WTC11 (cell line): ENCODE measurements around the gene GPD1L. TPM values are rescaled to one million over a fixed set of nuclear protein-coding genes. Genes with fewer than 3 reads are reported as not detected.

ENCODE experiments used
- ATAC-seq: fragments of 200-7000 bp; cut with Tn5 transposase; 2 replicates; pipeline ENCODE4 v1.10.0; 2021; ENCODE audit warnings: mild to moderate bottlenecking, moderate library complexity
- CTCF ChIA-PET: fragments of 300-600 bp; sonication (Branson Sonifier 250); formaldehyde crosslinking; loops from one replicate; lab custom pipeline; 2021; ENCODE audit warnings: antibody characterized with exemption; lab: Charles Lee
- POLR2A ChIA-PET: fragments of 350-600 bp; sonication (Branson Sonifier 250); formaldehyde crosslinking; loops from one replicate; lab custom pipeline; 2021; ENCODE audit warnings: antibody characterized with exemption; lab: Charles Lee
- DNase-seq: peaks from one replicate; pipeline ENCODE4 v3.0.0; 2021; ENCODE audit warnings: low spot score
- H3K27ac Mint-ChIP-seq: 2 replicates; pipeline ENCODE4 v1.8.0; 2021; ENCODE audit warnings: mixed read lengths
- H3K27me3 Mint-ChIP-seq: 2 replicates; pipeline ENCODE4 v1.8.0; 2021; ENCODE audit warnings: low read depth, mild to moderate bottlenecking, moderate library complexity, mixed read lengths
- H3K36me3 Mint-ChIP-seq: 2 replicates; pipeline ENCODE4 v1.8.0; 2021; ENCODE audit warnings: mixed read lengths
- H3K4me1 Mint-ChIP-seq: 2 replicates; pipeline ENCODE4 v1.8.0; 2022; ENCODE audit warnings: mixed read lengths
- H3K4me3 Mint-ChIP-seq: 2 replicates; pipeline ENCODE4 v1.8.0; 2021; ENCODE audit warnings: mild to moderate bottlenecking, moderate library complexity, mixed read lengths
- H3K9me3 Mint-ChIP-seq: 2 replicates; pipeline ENCODE4 v1.8.0; 2021; ENCODE audit warnings: mixed read lengths
- CREB1 ChIP-seq: sonication (generic); formaldehyde crosslinking; IDR thresholded peaks from 2 replicates; pipeline ENCODE4 v1.8.0; 2023; ENCODE audit warnings: mild to moderate bottlenecking, missing genetic modification reagents
- CREM ChIP-seq: sonication (generic); formaldehyde crosslinking; IDR thresholded peaks from 2 replicates; pipeline ENCODE4 v1.8.1; 2022; ENCODE audit warnings: mild to moderate bottlenecking, missing genetic modification reagents, moderate library complexity
- GTF2I ChIP-seq: fragments of 250-450 bp; sonication (Bioruptor Pico); conservative IDR thresholded peaks from 2 replicates; pipeline ENCODE4 v1.4.0; 2021; ENCODE audit warnings: mild to moderate bottlenecking
- JUN ChIP-seq: sonication (generic); formaldehyde crosslinking; IDR thresholded peaks from 2 replicates; pipeline ENCODE4 v1.8.0; 2023; ENCODE audit warnings: mild to moderate bottlenecking, missing genetic modification reagents
- MYBL2 ChIP-seq: sonication (generic); formaldehyde crosslinking; IDR thresholded peaks from 2 replicates; pipeline ENCODE4 v1.8.1; 2023; ENCODE audit warnings: mild to moderate bottlenecking, moderate library complexity, missing genetic modification reagents
- NR3C1 ChIP-seq: sonication (generic); formaldehyde crosslinking; conservative IDR thresholded peaks from 2 replicates; pipeline ENCODE4 v1.8.1; 2023; ENCODE audit warnings: low read depth, mild to moderate bottlenecking, missing genetic modification reagents
- PRRX2 ChIP-seq: fragments of 250-450 bp; sonication (Bioruptor Pico); IDR thresholded peaks from 2 replicates; pipeline ENCODE4 v1.8.0; 2021; ENCODE audit warnings: mild to moderate bottlenecking
- RORB ChIP-seq: fragments of 250-450 bp; sonication (Bioruptor Pico); IDR thresholded peaks from 2 replicates; pipeline ENCODE4 v1.9.0; 2021; ENCODE audit warnings: mild to moderate bottlenecking
- SMAD4 ChIP-seq: sonication (generic); formaldehyde crosslinking; IDR thresholded peaks from 2 replicates; pipeline ENCODE4 v1.8.0; 2022; ENCODE audit warnings: mild to moderate bottlenecking, missing genetic modification reagents
- TEAD1 ChIP-seq: sonication (generic); formaldehyde crosslinking; IDR thresholded peaks from 2 replicates; pipeline ENCODE4 v1.8.0; 2022; ENCODE audit warnings: mild to moderate bottlenecking, missing genetic modification reagents
- total RNA-seq: library from RNA; stranded (reverse); gene quantifications from 3 replicates; pipeline ENCODE4 v1.2.3, GENCODE V29; 2021
- TF ChIP-seq, protein P1 (sequence below): sonication (generic); formaldehyde crosslinking; IDR thresholded peaks from 2 replicates; pipeline ENCODE4 v1.8.0; 2023; ENCODE audit warnings: missing genetic modification reagents, mild to moderate bottlenecking, borderline replicate concordance
- TF ChIP-seq, protein P2 (sequence below): sonication (generic); formaldehyde crosslinking; IDR thresholded peaks from 2 replicates; pipeline ENCODE4 v1.8.1; 2022; ENCODE audit warnings: mild to moderate bottlenecking, moderate library complexity, missing genetic modification reagents
- TF ChIP-seq, protein P3 (sequence below): sonication (generic); formaldehyde crosslinking; IDR thresholded peaks from 2 replicates; pipeline ENCODE4 v1.8.1; 2022; ENCODE audit warnings: low read depth, missing genetic modification reagents, borderline replicate concordance
- TF ChIP-seq, protein P4 (sequence below): sonication (generic); formaldehyde crosslinking; IDR thresholded peaks from 2 replicates; pipeline ENCODE4 v1.8.1; 2022; ENCODE audit warnings: low read depth, mild to moderate bottlenecking, moderate library complexity, missing genetic modification reagents, borderline replicate concordance
- TF ChIP-seq, protein P5 (sequence below): sonication (generic); formaldehyde crosslinking; IDR thresholded peaks from 2 replicates; pipeline ENCODE4 v1.8.0; 2022; ENCODE audit warnings: mild to moderate bottlenecking, missing genetic modification reagents
- TF ChIP-seq, protein P6 (sequence below): fragments of 250-450 bp; sonication (Bioruptor Pico); conservative IDR thresholded peaks from 2 replicates; pipeline ENCODE4 v1.9.0; 2021; ENCODE audit warnings: mild to moderate bottlenecking

The GPD1L gene
- total RNA-seq, 1 experiment from 2014 or later, result 5.8 TPM

DNA sequence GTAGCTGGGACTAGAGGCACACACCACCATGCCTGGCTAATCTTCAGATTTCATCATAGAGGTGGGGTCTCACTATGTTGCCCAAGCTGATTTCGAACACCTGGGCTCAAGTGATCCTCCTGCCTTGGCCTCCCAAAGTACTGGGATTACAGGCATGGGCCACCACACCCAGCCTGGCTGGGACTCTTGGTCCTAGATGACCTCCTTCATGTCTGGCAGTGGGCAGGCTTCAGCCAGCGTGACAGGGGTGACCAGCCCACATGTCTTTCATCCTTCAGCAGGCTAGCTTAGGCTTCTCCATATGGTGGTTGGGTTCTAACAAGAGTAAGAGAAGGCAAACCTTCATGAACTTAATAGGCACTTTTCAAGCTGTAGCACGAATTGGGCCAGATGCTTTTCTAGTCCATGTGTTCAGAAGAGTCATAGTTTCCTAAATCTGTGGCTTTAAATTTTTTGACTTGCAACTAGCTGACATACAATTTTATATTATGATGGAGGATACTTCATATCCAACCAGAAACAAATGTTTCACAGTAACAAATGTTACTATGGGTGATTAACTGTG is 7.6 kb downstream of the GPD1L start:
- ATAC-seq, result no peak
- Mint-ChIP-seq H3K36me3 (peaks cover 11% of the 10 kb centered on the region), H3K4me3 (no peak overlapping the region), H3K9me3 (peaks cover 16% of the 10 kb centered on the region), H3K27me3 (no peaks in the 10 kb centered on the region), H3K4me1 (peaks cover 11% of the 10 kb centered on the region), H3K27ac (no peak overlapping the region)
- CTCF ChIA-PET, result no interaction called here
- POLR2A ChIA-PET, result no interaction called here
- TF ChIP-seq, protein P1, sequence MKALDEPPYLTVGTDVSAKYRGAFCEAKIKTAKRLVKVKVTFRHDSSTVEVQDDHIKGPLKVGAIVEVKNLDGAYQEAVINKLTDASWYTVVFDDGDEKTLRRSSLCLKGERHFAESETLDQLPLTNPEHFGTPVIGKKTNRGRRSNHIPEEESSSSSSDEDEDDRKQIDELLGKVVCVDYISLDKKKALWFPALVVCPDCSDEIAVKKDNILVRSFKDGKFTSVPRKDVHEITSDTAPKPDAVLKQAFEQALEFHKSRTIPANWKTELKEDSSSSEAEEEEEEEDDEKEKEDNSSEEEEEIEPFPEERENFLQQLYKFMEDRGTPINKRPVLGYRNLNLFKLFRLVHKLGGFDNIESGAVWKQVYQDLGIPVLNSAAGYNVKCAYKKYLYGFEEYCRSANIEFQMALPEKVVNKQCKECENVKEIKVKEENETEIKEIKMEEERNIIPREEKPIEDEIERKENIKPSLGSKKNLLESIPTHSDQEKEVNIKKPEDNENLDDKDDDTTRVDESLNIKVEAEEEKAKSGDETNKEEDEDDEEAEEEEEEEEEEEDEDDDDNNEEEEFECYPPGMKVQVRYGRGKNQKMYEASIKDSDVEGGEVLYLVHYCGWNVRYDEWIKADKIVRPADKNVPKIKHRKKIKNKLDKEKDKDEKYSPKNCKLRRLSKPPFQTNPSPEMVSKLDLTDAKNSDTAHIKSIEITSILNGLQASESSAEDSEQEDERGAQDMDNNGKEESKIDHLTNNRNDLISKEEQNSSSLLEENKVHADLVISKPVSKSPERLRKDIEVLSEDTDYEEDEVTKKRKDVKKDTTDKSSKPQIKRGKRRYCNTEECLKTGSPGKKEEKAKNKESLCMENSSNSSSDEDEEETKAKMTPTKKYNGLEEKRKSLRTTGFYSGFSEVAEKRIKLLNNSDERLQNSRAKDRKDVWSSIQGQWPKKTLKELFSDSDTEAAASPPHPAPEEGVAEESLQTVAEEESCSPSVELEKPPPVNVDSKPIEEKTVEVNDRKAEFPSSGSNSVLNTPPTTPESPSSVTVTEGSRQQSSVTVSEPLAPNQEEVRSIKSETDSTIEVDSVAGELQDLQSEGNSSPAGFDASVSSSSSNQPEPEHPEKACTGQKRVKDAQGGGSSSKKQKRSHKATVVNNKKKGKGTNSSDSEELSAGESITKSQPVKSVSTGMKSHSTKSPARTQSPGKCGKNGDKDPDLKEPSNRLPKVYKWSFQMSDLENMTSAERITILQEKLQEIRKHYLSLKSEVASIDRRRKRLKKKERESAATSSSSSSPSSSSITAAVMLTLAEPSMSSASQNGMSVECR (CRISPR knock-in tag), result no peak
- TF ChIP-seq SMAD4 (CRISPR knock-in tag), result no peak
- no peak for TF ChIP-seq PRRX2 (CRISPR knock-in tag)
- TF ChIP-seq JUN (CRISPR knock-in tag), result no peak
- TF ChIP-seq CREM, result no peak
- TF ChIP-seq, protein P2, sequence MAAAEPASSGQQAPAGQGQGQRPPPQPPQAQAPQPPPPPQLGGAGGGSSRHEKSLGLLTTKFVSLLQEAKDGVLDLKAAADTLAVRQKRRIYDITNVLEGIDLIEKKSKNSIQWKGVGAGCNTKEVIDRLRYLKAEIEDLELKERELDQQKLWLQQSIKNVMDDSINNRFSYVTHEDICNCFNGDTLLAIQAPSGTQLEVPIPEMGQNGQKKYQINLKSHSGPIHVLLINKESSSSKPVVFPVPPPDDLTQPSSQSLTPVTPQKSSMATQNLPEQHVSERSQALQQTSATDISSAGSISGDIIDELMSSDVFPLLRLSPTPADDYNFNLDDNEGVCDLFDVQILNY, result no peak
- TF ChIP-seq CREB1, result no peak
- no peak for TF ChIP-seq TEAD1 (CRISPR knock-in tag)
- no peak for TF ChIP-seq RORB
- TF ChIP-seq, protein P3, sequence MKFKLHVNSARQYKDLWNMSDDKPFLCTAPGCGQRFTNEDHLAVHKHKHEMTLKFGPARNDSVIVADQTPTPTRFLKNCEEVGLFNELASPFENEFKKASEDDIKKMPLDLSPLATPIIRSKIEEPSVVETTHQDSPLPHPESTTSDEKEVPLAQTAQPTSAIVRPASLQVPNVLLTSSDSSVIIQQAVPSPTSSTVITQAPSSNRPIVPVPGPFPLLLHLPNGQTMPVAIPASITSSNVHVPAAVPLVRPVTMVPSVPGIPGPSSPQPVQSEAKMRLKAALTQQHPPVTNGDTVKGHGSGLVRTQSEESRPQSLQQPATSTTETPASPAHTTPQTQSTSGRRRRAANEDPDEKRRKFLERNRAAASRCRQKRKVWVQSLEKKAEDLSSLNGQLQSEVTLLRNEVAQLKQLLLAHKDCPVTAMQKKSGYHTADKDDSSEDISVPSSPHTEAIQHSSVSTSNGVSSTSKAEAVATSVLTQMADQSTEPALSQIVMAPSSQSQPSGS (CRISPR knock-in tag), result no peak
- no peak for TF ChIP-seq GTF2I (CRISPR knock-in tag)
- TF ChIP-seq, protein P4, sequence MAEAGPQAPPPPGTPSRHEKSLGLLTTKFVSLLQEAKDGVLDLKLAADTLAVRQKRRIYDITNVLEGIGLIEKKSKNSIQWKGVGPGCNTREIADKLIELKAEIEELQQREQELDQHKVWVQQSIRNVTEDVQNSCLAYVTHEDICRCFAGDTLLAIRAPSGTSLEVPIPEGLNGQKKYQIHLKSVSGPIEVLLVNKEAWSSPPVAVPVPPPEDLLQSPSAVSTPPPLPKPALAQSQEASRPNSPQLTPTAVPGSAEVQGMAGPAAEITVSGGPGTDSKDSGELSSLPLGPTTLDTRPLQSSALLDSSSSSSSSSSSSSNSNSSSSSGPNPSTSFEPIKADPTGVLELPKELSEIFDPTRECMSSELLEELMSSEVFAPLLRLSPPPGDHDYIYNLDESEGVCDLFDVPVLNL (CRISPR knock-in tag), result no peak
- TF ChIP-seq, protein P5, sequence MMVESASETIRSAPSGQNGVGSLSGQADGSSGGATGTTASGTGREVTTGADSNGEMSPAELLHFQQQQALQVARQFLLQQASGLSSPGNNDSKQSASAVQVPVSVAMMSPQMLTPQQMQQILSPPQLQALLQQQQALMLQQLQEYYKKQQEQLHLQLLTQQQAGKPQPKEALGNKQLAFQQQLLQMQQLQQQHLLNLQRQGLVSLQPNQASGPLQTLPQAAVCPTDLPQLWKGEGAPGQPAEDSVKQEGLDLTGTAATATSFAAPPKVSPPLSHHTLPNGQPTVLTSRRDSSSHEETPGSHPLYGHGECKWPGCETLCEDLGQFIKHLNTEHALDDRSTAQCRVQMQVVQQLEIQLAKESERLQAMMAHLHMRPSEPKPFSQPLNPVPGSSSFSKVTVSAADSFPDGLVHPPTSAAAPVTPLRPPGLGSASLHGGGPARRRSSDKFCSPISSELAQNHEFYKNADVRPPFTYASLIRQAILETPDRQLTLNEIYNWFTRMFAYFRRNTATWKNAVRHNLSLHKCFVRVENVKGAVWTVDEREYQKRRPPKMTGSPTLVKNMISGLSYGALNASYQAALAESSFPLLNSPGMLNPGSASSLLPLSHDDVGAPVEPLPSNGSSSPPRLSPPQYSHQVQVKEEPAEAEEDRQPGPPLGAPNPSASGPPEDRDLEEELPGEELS (CRISPR knock-in tag), result no peak
- no peak for TF ChIP-seq MYBL2 (CRISPR knock-in tag)
- TF ChIP-seq NR3C1, result no peak
- TF ChIP-seq, protein P6, sequence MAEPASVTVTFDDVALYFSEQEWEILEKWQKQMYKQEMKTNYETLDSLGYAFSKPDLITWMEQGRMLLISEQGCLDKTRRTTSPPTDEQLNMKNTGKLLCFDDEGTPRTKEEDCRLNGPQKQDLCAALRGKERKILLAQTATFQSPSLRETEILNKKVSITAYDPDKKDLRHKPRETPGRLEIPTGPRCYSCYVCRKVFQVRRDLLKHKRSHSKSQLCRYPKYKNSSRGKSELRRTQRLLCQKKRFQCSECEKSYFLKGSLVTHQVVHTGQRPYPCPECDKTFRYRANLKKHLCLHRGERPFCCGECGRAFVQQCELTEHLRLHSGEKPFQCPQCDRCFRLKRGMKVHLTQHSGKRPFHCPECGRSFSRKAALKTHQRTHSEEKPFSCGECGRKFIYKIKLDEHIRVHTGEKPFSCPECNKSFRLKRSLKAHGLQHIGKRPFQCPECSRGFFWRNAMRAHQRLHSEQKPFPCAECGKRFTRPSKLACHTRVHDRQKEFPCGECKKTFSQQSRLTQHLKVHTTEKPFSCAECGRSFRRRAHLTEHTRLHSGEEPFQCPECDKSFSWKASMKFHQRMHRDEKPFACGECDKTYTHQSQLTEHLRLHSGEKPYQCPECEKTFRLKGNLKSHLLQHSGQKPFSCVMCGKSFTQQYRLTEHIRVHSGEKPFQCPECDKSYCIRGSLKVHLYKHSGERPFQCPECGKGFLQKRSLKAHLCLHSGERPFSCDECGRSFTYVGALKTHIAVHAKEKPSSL (CRISPR knock-in tag), result no peak
- DNase-seq, result no peak
